CD14-positive monocyte (primary cell): ENCODE measurements around the gene PSMD11. TPM values are rescaled to one million over a fixed set of nuclear protein-coding genes. Genes with fewer than 3 reads are reported as not detected.

ENCODE experiments used
- DNase-seq, 3 donors: peaks; one replicate each; pipeline ENCODE4 v3.0.0-alpha.2; 2011 to 2022
- H2AFZ ChIP-seq: 2 replicates; pipeline ENCODE4 v1.6.0; 2012; ENCODE audit warnings: mild to moderate bottlenecking, low read depth, low read length, inconsistent platforms; ENCODE audit not compliant: insufficient read depth, poor library complexity, severe bottlenecking
- H3K27ac ChIP-seq, 2 donors: 1 replicate in 1 of 2; 2 replicates in 1 of 2; pipeline ENCODE4 v1.5.1; 2012 to 2013; ENCODE audit warnings: low read length in 2 of 2, control low read depth in 1 of 2, inconsistent platforms in 1 of 2, low read depth in 1 of 2, mild to moderate bottlenecking in 1 of 2
- H3K27me3 ChIP-seq, 2 donors: one replicate each; pipeline versions ENCODE4 v1.6.0 to v1.6.1; 2011 to 2013; ENCODE audit warnings: low read length in 2 of 2; ENCODE audit not compliant: control insufficient read depth in 2 of 2, insufficient read depth in 2 of 2
- H3K36me3 ChIP-seq, 2 donors: replicated peaks in 1 of 2; 1 replicate in 1 of 2; 2 replicates in 1 of 2; pipeline versions ENCODE4 v1.5.1 to v1.6.1; 2012 to 2013; ENCODE audit warnings: low read length in 2 of 2, control low read depth in 1 of 2, inconsistent platforms in 1 of 2, mild to moderate bottlenecking in 1 of 2; ENCODE audit not compliant: insufficient read depth in 2 of 2, control insufficient read depth in 1 of 2
- H3K4me1 ChIP-seq, 2 donors: 1 replicate in 1 of 2; 2 replicates in 1 of 2; pipeline versions ENCODE4 v1.5.1 to v1.6.1; 2012 to 2013; ENCODE audit warnings: low read length in 2 of 2, control low read depth in 1 of 2, inconsistent platforms in 1 of 2, mild to moderate bottlenecking in 1 of 2, moderate library complexity in 1 of 2; ENCODE audit not compliant: insufficient read depth in 2 of 2, control insufficient read depth in 1 of 2
- H3K4me2 ChIP-seq: replicated peaks from 2 replicates; pipeline ENCODE3; 2012; ENCODE audit warnings: low read length, moderate library complexity, mild to moderate bottlenecking; ENCODE audit not compliant: poor library complexity, severe bottlenecking; ENCODE audit errors: extremely low read depth
- H3K4me3 ChIP-seq, 3 experiments: fragments of 200-600 bp in 1 of 3; sonication (generic) in 1 of 3; replicated peaks in 1 of 3; 1 replicate in 2 of 3; 2 replicates in 1 of 3; pipeline ENCODE4 v1.5.1; 2011 to 2013; ENCODE audit warnings: low read length in 3 of 3, mild to moderate bottlenecking in 3 of 3, control low read depth in 2 of 3, low read depth in 2 of 3, inconsistent platforms in 1 of 3, moderate library complexity in 1 of 3
- H3K79me2 ChIP-seq: 2 replicates; pipeline ENCODE4 v1.6.0; 2012; ENCODE audit warnings: mild to moderate bottlenecking, control low read depth, inconsistent platforms, low read length, moderate library complexity; ENCODE audit not compliant: insufficient read depth
- H3K9ac ChIP-seq: 2 replicates; pipeline ENCODE4 v1.6.0; 2017; ENCODE audit warnings: low read length, mild to moderate bottlenecking; ENCODE audit not compliant: insufficient read depth, poor library complexity, severe bottlenecking
- H3K9me3 ChIP-seq, 2 donors: replicated peaks in 1 of 2; 1 replicate in 1 of 2; 2 replicates in 1 of 2; pipeline versions ENCODE4 v1.5.1 to v1.6.1; 2012 to 2013; ENCODE audit warnings: low read length in 2 of 2, control low read depth in 1 of 2; ENCODE audit not compliant: control insufficient read depth in 1 of 2, insufficient read depth in 1 of 2
- H4K20me1 ChIP-seq: 2 replicates; pipeline ENCODE4 v1.6.0; 2012; ENCODE audit warnings: mild to moderate bottlenecking, low read length, control low read depth, moderate library complexity; ENCODE audit not compliant: insufficient read depth
- H3K27ac Mint-ChIP-seq, 7 donors: one replicate each; pipeline ENCODE4 v1.8.0; 2020; ENCODE audit warnings: mild to moderate bottlenecking in 7 of 7, mixed read lengths in 7 of 7, moderate library complexity in 6 of 7, inconsistent platforms in 2 of 7
- H3K27me3 Mint-ChIP-seq, 3 donors: one replicate each; pipeline ENCODE4 v1.8.0; 2021 to 2022; ENCODE audit warnings: low read depth in 3 of 3, mild to moderate bottlenecking in 3 of 3, mixed read lengths in 3 of 3, moderate library complexity in 3 of 3, inconsistent platforms in 1 of 3
- H3K36me3 Mint-ChIP-seq, 2 donors: one replicate each; pipeline ENCODE4 v1.8.0; 2020; ENCODE audit warnings: mixed read lengths in 2 of 2, inconsistent platforms in 1 of 2, mild to moderate bottlenecking in 1 of 2
- H3K4me1 Mint-ChIP-seq: one replicate; pipeline ENCODE4 v1.8.0; 2020; ENCODE audit warnings: mild to moderate bottlenecking, mixed read lengths
- H3K4me3 Mint-ChIP-seq, 2 donors: one replicate each; pipeline ENCODE4 v1.8.0; 2020; ENCODE audit warnings: mild to moderate bottlenecking in 2 of 2, mixed read lengths in 2 of 2, moderate library complexity in 1 of 2
- H3K9me3 Mint-ChIP-seq, 7 donors: one replicate each; pipeline ENCODE4 v1.8.0; 2020 to 2022; ENCODE audit warnings: mixed read lengths in 7 of 7, mild to moderate bottlenecking in 6 of 7, moderate library complexity in 6 of 7, inconsistent platforms in 2 of 7
- CTCF ChIP-seq: fragments of 200-600 bp; IDR thresholded peaks from one replicate; pipeline ENCODE4 v1.8.0; 2022; ENCODE audit warnings: antibody characterized with exemption, mild to moderate bottlenecking
- WGBS: methylation state at CpG from one replicate; pipeline ENCODE4 v1.1.5; 2013; ENCODE audit warnings: missing lambda C conversion rate; ENCODE audit not compliant: insufficient coverage; 5-methylcytosine and 5-hydroxymethylcytosine counted together
- intact Hi-C, 2 donors: fragments of 100-400 bp; cut with micrococcal nuclease; formaldehyde crosslinking; loops; one replicate each; pipeline versions ENCODE4 v1.15.0 to v1.15.1; 2023
- polyA plus RNA-seq, 3 donors: library from polyadenylated mRNA; depleted of rRNA in 1 of 3; unstranded in 2 of 3; stranded (reverse) in 1 of 3; fragments of 300-500 nt in 2 of 3; fragments of >200 nt in 1 of 3; fragmentation: Illumina TruSeq in 2 of 3; gene quantifications; 1 replicate in 2 of 3; 2 replicates in 1 of 3; pipeline ENCODE4 v1.2.3, GENCODE V29; 2012 to 2021

The PSMD11 gene
- polyA plus RNA-seq, 3 donors = 29.9 to 112 (median 91.8) TPM

GRCh38 chr17:32484041-32484461, 39.7 kb downstream of the PSMD11 start:
- no peak for DNase-seq
- H3K27ac Mint-ChIP-seq = peak overlapping the region in 1 of 7 donors; percentile 19
- peaks cover 36 to 45% of the 10 kb centered on the region in 2 donors for H3K36me3 ChIP-seq

GRCh38 chr17:32484628-32485027, 40.3 kb downstream of the PSMD11 start:
- Mint-ChIP-seq H3K4me1 (peaks cover 27% of the 10 kb centered on the region), H3K9me3 (peaks cover 0 to 2% (median 0%) of the 10 kb centered on the region in 7 donors), H3K27me3 (peaks cover 0 to 9% (median 6%) of the 10 kb centered on the region in 3 donors), H3K4me3 (no peak overlapping the region), H3K27ac (no peak overlapping the region), H3K36me3 (peaks cover 47 to 56% of the 10 kb centered on the region in 2 donors)
- no peak overlapping the region for H3K27ac ChIP-seq
- no peak overlapping the region for H3K4me2 ChIP-seq
- H3K4me3 ChIP-seq = no peak overlapping the region
- peaks cover 30 to 43% of the 10 kb centered on the region in 2 donors for H3K36me3 ChIP-seq
- intact Hi-C loops = loop anchor here (5.0 kb wide), 2 partner anchors 123 to 273 kb away; no protein-coding TSS in a partner anchor
- 92% methylated on average over 5 of the region's 11 CpGs for WGBS
- no peak for TF ChIP-seq CTCF
- DNase-seq = no peak
- H3K27me3 ChIP-seq = peaks cover 0 to 3% of the 10 kb centered on the region in 2 donors
- peaks cover 17% of the 10 kb centered on the region for H3K79me2 ChIP-seq
- peaks cover 32% of the 10 kb centered on the region for H4K20me1 ChIP-seq
- no peak overlapping the region for H3K9ac ChIP-seq
- H2AFZ ChIP-seq = no peak overlapping the region
- no peaks in the 10 kb centered on the region for H3K9me3 ChIP-seq
- peaks cover 27 to 32% of the 10 kb centered on the region in 2 donors for H3K4me1 ChIP-seq

More at GRCh38 chr17:32484041-32484461, 39.7 kb downstream of the PSMD11 start:
- Histone ChIP-seq H3K4me3 (no peak overlapping the region), H3K9ac (no peak overlapping the region), H4K20me1 (peaks cover 26% of the 10 kb centered on the region), H3K27me3 (peaks cover 0 to 3% of the 10 kb centered on the region in 2 donors), H3K9me3 (no peaks in the 10 kb centered on the region), H3K79me2 (peaks cover 16% of the 10 kb centered on the region), H2AFZ (no peak overlapping the region), H3K27ac (no peak overlapping the region), H3K4me1 (peaks cover 22 to 26% of the 10 kb centered on the region in 2 donors), H3K4me2 (no peak overlapping the region)
- Mint-ChIP-seq H3K9me3 (peaks cover 0 to 2% (median 0%) of the 10 kb centered on the region in 7 donors), H3K27me3 (peaks cover 0 to 9% (median 6%) of the 10 kb centered on the region in 3 donors), H3K4me1 (peaks cover 21% of the 10 kb centered on the region), H3K36me3 (peaks cover 47 to 56% of the 10 kb centered on the region in 2 donors), H3K4me3 (no peak overlapping the region)
- no peak for TF ChIP-seq CTCF
- intact Hi-C loops = loop anchor here in 1 of 2 donors (5.0 kb wide), 2 partner anchors 123 to 273 kb away; no protein-coding TSS in a partner anchor
- 93% methylated on average over 4 of the region's 4 CpGs for WGBS
